Measurements from ENCODE around the gene ATP8A2. TPM values are rescaled to one million over a fixed set of nuclear protein-coding genes. Genes with fewer than 3 reads are reported as not detected.

ATP8A2 gene
- total RNA-seq, 6 donors from 2014 or later, result 0.55 to 1.5 (median 0.87) TPM

GRCh38 chr13:25679936-25680335 lies 308.2 kb downstream of the ATP8A2 start:
- TF ChIP-seq EP300 (IDR thresholded peaks at IDR 0.05) (no peak), POLR2AphosphoS5 (IDR thresholded peaks at IDR 0.05) (no peak), POLR2A (IDR thresholded peaks at IDR 0.05) (no peak), CTCF (IDR thresholded peaks at IDR 0.05) (no peak)
- no peak overlapping the region for H3K27ac ChIP-seq
- H3K36me3 ChIP-seq, result no peaks in the 10 kb centered on the region
- 86 to 87% methylated on average over 5 of the region's 5 CpGs for WGBS, 2 donors
- ATAC-seq (ENCODE audit: low FRiP score in 2 of 2) (no peak), DNase-seq (no peak)
- H3K27me3 ChIP-seq, result no peaks in the 10 kb centered on the region
- H3K9me3 ChIP-seq, result no peaks in the 10 kb centered on the region
- no peak overlapping the region for H3K4me3 ChIP-seq
- no peaks in the 10 kb centered on the region for H3K4me1 ChIP-seq

GRCh38 chr13:25682276-25682675 lies 310.5 kb downstream of the ATP8A2 start:
- WGBS, 2 donors, result 77 to 86% methylated on average over 9 of the region's 9 CpGs
- no peak overlapping the region for H3K27ac ChIP-seq
- H3K9me3 ChIP-seq, result no peaks in the 10 kb centered on the region
- no peak for TF ChIP-seq POLR2AphosphoS5 (IDR thresholded peaks at IDR 0.05)
- DNase-seq (no peak), ATAC-seq (ENCODE audit: low FRiP score in 2 of 2) (no peak)
- H3K4me1 ChIP-seq, result no peaks in the 10 kb centered on the region
- no peaks in the 10 kb centered on the region for H3K27me3 ChIP-seq
- no peak overlapping the region for H3K4me3 ChIP-seq
- no peaks in the 10 kb centered on the region for H3K36me3 ChIP-seq

- H3K27ac ChIP-seq, result no peak overlapping the region
- H3K27me3 ChIP-seq, result no peaks in the 10 kb centered on the region
- H3K9me3 ChIP-seq, result no peaks in the 10 kb centered on the region
- no peak overlapping the region for H3K4me3 ChIP-seq
- H3K4me1 ChIP-seq, result peaks cover 0 to 6% (median 0%) of the 10 kb centered on the region in 4 donors
- WGBS, 2 donors, result 92 to 94% methylated on average over 4 of the region's 4 CpGs
- no peaks in the 10 kb centered on the region for H3K36me3 ChIP-seq
- TF ChIP-seq POLR2A (IDR thresholded peaks at IDR 0.05) (no peak), EP300 (IDR thresholded peaks at IDR 0.05) (no peak), POLR2AphosphoS5 (IDR thresholded peaks at IDR 0.05) (no peak), CTCF (IDR thresholded peaks at IDR 0.05) (no peak)
- ATAC-seq (ENCODE audit: low FRiP score in 2 of 2) (no peak), DNase-seq (no peak)
Measured at GRCh38 chr13:25683056-25683455, 311.3 kb downstream of the ATP8A2 start.

GRCh38 chr13:25683662-25684370 lies 312.0 kb downstream of the ATP8A2 start:
- no peaks in the 10 kb centered on the region for H3K36me3 ChIP-seq
- WGBS, 2 donors, result 90 to 92% methylated on average over 6 of the region's 6 CpGs
- H3K4me3 ChIP-seq, result no peak overlapping the region
- ATAC-seq (ENCODE audit: low FRiP score in 2 of 2) (no peak), DNase-seq (no peak)
- no peak for TF ChIP-seq POLR2A (IDR thresholded peaks at IDR 0.05)
- no peak for TF ChIP-seq POLR2AphosphoS5 (IDR thresholded peaks at IDR 0.05)
- no peak for TF ChIP-seq EP300 (IDR thresholded peaks at IDR 0.05)
- no peak for TF ChIP-seq CTCF (IDR thresholded peaks at IDR 0.05)
- no peaks in the 10 kb centered on the region for H3K9me3 ChIP-seq
- H3K27me3 ChIP-seq, result no peaks in the 10 kb centered on the region
- H3K27ac ChIP-seq, result no peak overlapping the region
- H3K4me1 ChIP-seq, result peaks cover 0 to 6% (median 0%) of the 10 kb centered on the region in 4 donors

GRCh38 chr13:25684491-25684890 lies 312.7 kb downstream of the ATP8A2 start:
- DNase-seq (no peak), ATAC-seq (ENCODE audit: low FRiP score in 2 of 2) (no peak)
- Histone ChIP-seq H3K36me3 (no peaks in the 10 kb centered on the region), H3K27ac (no peak overlapping the region), H3K27me3 (no peaks in the 10 kb centered on the region), H3K9me3 (no peaks in the 10 kb centered on the region), H3K4me3 (no peak overlapping the region), H3K4me1 (peaks cover 0 to 6% (median 0%) of the 10 kb centered on the region in 4 donors)
- no peak for TF ChIP-seq CTCF (IDR thresholded peaks at IDR 0.05)
- no peak for TF ChIP-seq POLR2AphosphoS5 (IDR thresholded peaks at IDR 0.05)
- no peak for TF ChIP-seq POLR2A (IDR thresholded peaks at IDR 0.05)
- TF ChIP-seq EP300 (IDR thresholded peaks at IDR 0.05), result no peak
- 81 to 83% methylated on average over 4 of the region's 4 CpGs for WGBS, 2 donors

Measured in upper lobe of left lung (tissue), 6 donors.